Measurements from ENCODE around the gene TAS1R2. TPM values are rescaled to one million over a fixed set of nuclear protein-coding genes. Genes with fewer than 3 reads are reported as not detected.
A peak's percentile ranks its signal among the peaks of the same experiment; 100 is the strongest.

TAS1R2 gene
- total RNA-seq, 4 donors from 2014 or later = not detected

DNA sequence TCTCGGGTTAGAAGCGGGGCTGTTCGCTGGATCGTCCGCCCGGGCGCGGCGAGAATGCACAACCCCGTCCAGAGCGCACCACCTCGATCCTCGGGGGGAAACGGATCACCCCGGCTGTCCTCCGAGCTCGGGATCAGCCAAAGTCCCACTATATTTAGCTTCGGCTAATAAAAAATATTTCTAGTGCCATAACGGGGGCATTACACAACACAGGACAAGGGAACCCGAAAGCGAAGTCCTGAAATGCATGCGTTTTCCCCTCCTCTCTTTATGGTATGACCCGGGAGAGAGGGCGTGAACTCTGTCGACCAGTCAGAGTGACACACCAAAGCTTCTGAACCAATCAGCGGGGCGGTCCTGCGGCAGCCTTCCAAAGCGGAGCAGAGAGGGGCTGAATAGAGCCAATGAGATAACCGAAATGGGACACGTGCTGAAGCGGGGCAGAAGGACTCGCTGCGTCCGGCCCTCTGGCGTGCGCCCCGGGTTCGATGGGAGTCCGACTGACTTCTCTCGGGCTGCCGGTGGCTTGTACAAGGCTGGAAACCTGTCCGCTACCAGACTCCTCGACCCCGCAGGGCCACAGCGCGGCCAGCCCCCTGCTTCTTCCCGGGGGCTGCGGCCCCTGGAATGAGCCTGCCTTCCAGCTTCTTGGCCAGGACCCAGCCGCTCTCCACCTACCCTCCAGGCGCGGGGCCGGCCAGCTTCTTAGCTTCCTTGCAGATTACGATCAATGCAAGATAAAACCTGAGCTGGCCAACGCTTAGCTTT lies 43.2 kb upstream of the TAS1R2 start, which contains the start of gene ALDH4A1:
TSS of gene ALDH4A1 (minus strand) at position 33 of the 768 bp plus-strand sequence. CDS start at position 1, 32 bp downstream.
- Histone ChIP-seq H3K9me3 (no peaks in the 10 kb centered on the region), H3K27me3 (no peaks in the 10 kb centered on the region), H3K36me3 (peaks cover 0 to 15% of the 10 kb centered on the region in 2 donors), H3K27ac (peak within 1 kb of the TSS; percentile 58 to 96 (median 95)), H3K4me3 (peak within 1 kb of the TSS; percentile 53 to 71), H3K4me1 (peaks cover 2 to 36% (median 14%) of the 10 kb centered on the region in 3 donors)
- ATAC-seq = peak; percentile 98
- no peak for TF ChIP-seq EP300 (IDR thresholded peaks at IDR 0.05)
- peak; percentile 39 for TF ChIP-seq POLR2AphosphoS5 (IDR thresholded peaks at IDR 0.05)
- peak in 1 of 2 donors; percentile 26 for TF ChIP-seq POLR2A (IDR thresholded peaks at IDR 0.05)
- TF ChIP-seq, protein P1, sequence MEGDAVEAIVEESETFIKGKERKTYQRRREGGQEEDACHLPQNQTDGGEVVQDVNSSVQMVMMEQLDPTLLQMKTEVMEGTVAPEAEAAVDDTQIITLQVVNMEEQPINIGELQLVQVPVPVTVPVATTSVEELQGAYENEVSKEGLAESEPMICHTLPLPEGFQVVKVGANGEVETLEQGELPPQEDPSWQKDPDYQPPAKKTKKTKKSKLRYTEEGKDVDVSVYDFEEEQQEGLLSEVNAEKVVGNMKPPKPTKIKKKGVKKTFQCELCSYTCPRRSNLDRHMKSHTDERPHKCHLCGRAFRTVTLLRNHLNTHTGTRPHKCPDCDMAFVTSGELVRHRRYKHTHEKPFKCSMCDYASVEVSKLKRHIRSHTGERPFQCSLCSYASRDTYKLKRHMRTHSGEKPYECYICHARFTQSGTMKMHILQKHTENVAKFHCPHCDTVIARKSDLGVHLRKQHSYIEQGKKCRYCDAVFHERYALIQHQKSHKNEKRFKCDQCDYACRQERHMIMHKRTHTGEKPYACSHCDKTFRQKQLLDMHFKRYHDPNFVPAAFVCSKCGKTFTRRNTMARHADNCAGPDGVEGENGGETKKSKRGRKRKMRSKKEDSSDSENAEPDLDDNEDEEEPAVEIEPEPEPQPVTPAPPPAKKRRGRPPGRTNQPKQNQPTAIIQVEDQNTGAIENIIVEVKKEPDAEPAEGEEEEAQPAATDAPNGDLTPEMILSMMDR (IDR thresholded peaks at IDR 0.05) = peak in 3 of 4 experiments; percentile 4 to 22 (median 18)
- 0% methylated on average over 2 to 21 of the region's 55 CpGs for WGBS, 2 donors (ENCODE audit: low coverage in 1 of 2)

- Histone ChIP-seq H3K27me3 (no peaks in the 10 kb centered on the region), H3K9me3 (no peaks in the 10 kb centered on the region), H3K36me3 (peaks cover 0 to 22% of the 10 kb centered on the region in 2 donors), H3K27ac (peak overlapping the region; percentile 58 to 96 (median 95)), H3K4me3 (peak overlapping the region; percentile 53 to 71), H3K4me1 (peaks cover 0 to 30% (median 9%) of the 10 kb centered on the region in 3 donors)
- WGBS, 2 donors (ENCODE audit: low coverage in 1 of 2) = 1% methylated on average over 15 to 17 of the region's 44 CpGs
- TF ChIP-seq POLR2AphosphoS5 (IDR thresholded peaks at IDR 0.05) = no peak
- peak; percentile 42 to 69 for TF ChIP-seq POLR2A (IDR thresholded peaks at IDR 0.05)
- TF ChIP-seq EP300 (IDR thresholded peaks at IDR 0.05) = no peak
- peak; percentile 0 for ATAC-seq
Measured at GRCh38 chr1:18901952-18902522, 42.6 kb upstream of the TAS1R2 start.

GRCh38 chr1:18901147-18901951 lies 41.9 kb upstream of the TAS1R2 start:
- peak overlapping the region; percentile 53 to 71 for H3K4me3 ChIP-seq
- WGBS, 2 donors (ENCODE audit: low coverage in 1 of 2) = 4 to 21% methylated on average over 4 to 8 of the region's 9 CpGs
- H3K9me3 ChIP-seq = no peaks in the 10 kb centered on the region
- TF ChIP-seq, protein P1 (IDR thresholded peaks at IDR 0.05) = no peak
- TF ChIP-seq POLR2AphosphoS5 (IDR thresholded peaks at IDR 0.05) (no peak), EP300 (IDR thresholded peaks at IDR 0.05) (no peak), POLR2A (IDR thresholded peaks at IDR 0.05) (no peak)
- no peaks in the 10 kb centered on the region for H3K27me3 ChIP-seq
- ATAC-seq = no peak
- H3K36me3 ChIP-seq = peaks cover 0 to 26% of the 10 kb centered on the region in 2 donors
- peaks cover 0 to 26% (median 8%) of the 10 kb centered on the region in 3 donors for H3K4me1 ChIP-seq
- peak overlapping the region in 2 of 4 donors; percentile 94 to 96 for H3K27ac ChIP-seq

DNA sequence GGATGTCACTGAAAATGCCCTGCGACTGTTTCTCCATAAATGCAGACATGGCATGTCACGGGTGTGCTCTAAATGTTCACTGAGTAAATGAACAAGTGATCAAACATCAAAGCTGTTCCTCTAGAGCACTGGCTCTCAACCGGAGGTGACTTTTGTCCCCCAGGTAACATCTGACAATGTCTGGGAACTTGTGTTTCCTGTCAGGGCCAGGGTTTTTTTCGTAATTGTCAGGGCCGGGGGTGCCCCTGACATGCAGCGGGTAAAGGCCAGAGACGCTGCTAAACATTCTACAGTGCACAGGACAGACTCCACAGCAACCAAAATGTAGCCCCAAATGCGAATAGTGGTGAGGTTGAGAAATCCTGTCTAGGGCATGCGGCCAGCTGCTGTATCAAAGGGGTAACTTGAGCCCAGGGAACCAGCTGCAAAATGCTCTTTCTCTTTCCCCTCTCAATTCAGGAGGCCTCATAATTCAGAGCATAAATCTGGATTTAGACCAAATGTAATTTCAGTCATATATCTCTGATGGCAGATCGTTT lies 40.9 kb upstream of the TAS1R2 start:
- WGBS, 2 donors (ENCODE audit: low coverage in 1 of 2) = 82 to 83% methylated on average over 4 to 8 of the region's 10 CpGs
- peaks cover 0 to 22% of the 10 kb centered on the region in 2 donors for H3K36me3 ChIP-seq
- no peak overlapping the region for H3K27ac ChIP-seq
- peaks cover 0 to 26% (median 8%) of the 10 kb centered on the region in 3 donors for H3K4me1 ChIP-seq
- no peak for ATAC-seq
- no peaks in the 10 kb centered on the region for H3K27me3 ChIP-seq
- no peak overlapping the region for H3K4me3 ChIP-seq
- no peaks in the 10 kb centered on the region for H3K9me3 ChIP-seq
- TF ChIP-seq POLR2A (IDR thresholded peaks at IDR 0.05) (no peak), POLR2AphosphoS5 (IDR thresholded peaks at IDR 0.05) (no peak), EP300 (IDR thresholded peaks at IDR 0.05) (no peak)
- TF ChIP-seq, protein P1 (IDR thresholded peaks at IDR 0.05) = no peak

Data from gastroesophageal sphincter (tissue), 4 donors.